CD14-positive monocyte (primary cell): ENCODE results near the gene SPATA32. TPM values are rescaled to one million over a fixed set of nuclear protein-coding genes. Genes with fewer than 3 reads are reported as not detected.

Experiments
- DNase-seq, 3 donors: peaks; one replicate each; pipeline ENCODE4 v3.0.0-alpha.2; 2011 to 2022
- H2AFZ ChIP-seq: 2 replicates; pipeline ENCODE4 v1.6.0; 2012; ENCODE audit warnings: mild to moderate bottlenecking, low read depth, low read length, inconsistent platforms; ENCODE audit not compliant: insufficient read depth, poor library complexity, severe bottlenecking
- H3K27ac ChIP-seq, 2 donors: 1 replicate in 1 of 2; 2 replicates in 1 of 2; pipeline ENCODE4 v1.5.1; 2012 to 2013; ENCODE audit warnings: low read length in 2 of 2, control low read depth in 1 of 2, inconsistent platforms in 1 of 2, low read depth in 1 of 2, mild to moderate bottlenecking in 1 of 2
- H3K27me3 ChIP-seq, 2 donors: one replicate each; pipeline versions ENCODE4 v1.6.0 to v1.6.1; 2011 to 2013; ENCODE audit warnings: low read length in 2 of 2; ENCODE audit not compliant: control insufficient read depth in 2 of 2, insufficient read depth in 2 of 2
- H3K36me3 ChIP-seq, 2 donors: replicated peaks in 1 of 2; 1 replicate in 1 of 2; 2 replicates in 1 of 2; pipeline versions ENCODE4 v1.5.1 to v1.6.1; 2012 to 2013; ENCODE audit warnings: low read length in 2 of 2, control low read depth in 1 of 2, inconsistent platforms in 1 of 2, mild to moderate bottlenecking in 1 of 2; ENCODE audit not compliant: insufficient read depth in 2 of 2, control insufficient read depth in 1 of 2
- H3K4me1 ChIP-seq, 2 donors: 1 replicate in 1 of 2; 2 replicates in 1 of 2; pipeline versions ENCODE4 v1.5.1 to v1.6.1; 2012 to 2013; ENCODE audit warnings: low read length in 2 of 2, control low read depth in 1 of 2, inconsistent platforms in 1 of 2, mild to moderate bottlenecking in 1 of 2, moderate library complexity in 1 of 2; ENCODE audit not compliant: insufficient read depth in 2 of 2, control insufficient read depth in 1 of 2
- H3K4me2 ChIP-seq: replicated peaks from 2 replicates; pipeline ENCODE3; 2012; ENCODE audit warnings: low read length, moderate library complexity, mild to moderate bottlenecking; ENCODE audit not compliant: poor library complexity, severe bottlenecking; ENCODE audit errors: extremely low read depth
- H3K4me3 ChIP-seq, 3 experiments: fragments of 200-600 bp in 1 of 3; sonication (generic) in 1 of 3; replicated peaks in 1 of 3; 1 replicate in 2 of 3; 2 replicates in 1 of 3; pipeline ENCODE4 v1.5.1; 2011 to 2013; ENCODE audit warnings: low read length in 3 of 3, mild to moderate bottlenecking in 3 of 3, control low read depth in 2 of 3, low read depth in 2 of 3, inconsistent platforms in 1 of 3, moderate library complexity in 1 of 3
- H3K79me2 ChIP-seq: 2 replicates; pipeline ENCODE4 v1.6.0; 2012; ENCODE audit warnings: mild to moderate bottlenecking, control low read depth, inconsistent platforms, low read length, moderate library complexity; ENCODE audit not compliant: insufficient read depth
- H3K9ac ChIP-seq: 2 replicates; pipeline ENCODE4 v1.6.0; 2017; ENCODE audit warnings: low read length, mild to moderate bottlenecking; ENCODE audit not compliant: insufficient read depth, poor library complexity, severe bottlenecking
- H3K9me3 ChIP-seq, 2 donors: replicated peaks in 1 of 2; 1 replicate in 1 of 2; 2 replicates in 1 of 2; pipeline versions ENCODE4 v1.5.1 to v1.6.1; 2012 to 2013; ENCODE audit warnings: low read length in 2 of 2, control low read depth in 1 of 2; ENCODE audit not compliant: control insufficient read depth in 1 of 2, insufficient read depth in 1 of 2
- H4K20me1 ChIP-seq: 2 replicates; pipeline ENCODE4 v1.6.0; 2012; ENCODE audit warnings: mild to moderate bottlenecking, low read length, control low read depth, moderate library complexity; ENCODE audit not compliant: insufficient read depth
- H3K27ac Mint-ChIP-seq, 7 donors: one replicate each; pipeline ENCODE4 v1.8.0; 2020; ENCODE audit warnings: mild to moderate bottlenecking in 7 of 7, mixed read lengths in 7 of 7, moderate library complexity in 6 of 7, inconsistent platforms in 2 of 7
- H3K27me3 Mint-ChIP-seq, 3 donors: one replicate each; pipeline ENCODE4 v1.8.0; 2021 to 2022; ENCODE audit warnings: low read depth in 3 of 3, mild to moderate bottlenecking in 3 of 3, mixed read lengths in 3 of 3, moderate library complexity in 3 of 3, inconsistent platforms in 1 of 3
- H3K36me3 Mint-ChIP-seq, 2 donors: one replicate each; pipeline ENCODE4 v1.8.0; 2020; ENCODE audit warnings: mixed read lengths in 2 of 2, inconsistent platforms in 1 of 2, mild to moderate bottlenecking in 1 of 2
- H3K4me1 Mint-ChIP-seq: one replicate; pipeline ENCODE4 v1.8.0; 2020; ENCODE audit warnings: mild to moderate bottlenecking, mixed read lengths
- H3K4me3 Mint-ChIP-seq, 2 donors: one replicate each; pipeline ENCODE4 v1.8.0; 2020; ENCODE audit warnings: mild to moderate bottlenecking in 2 of 2, mixed read lengths in 2 of 2, moderate library complexity in 1 of 2
- H3K9me3 Mint-ChIP-seq, 7 donors: one replicate each; pipeline ENCODE4 v1.8.0; 2020 to 2022; ENCODE audit warnings: mixed read lengths in 7 of 7, mild to moderate bottlenecking in 6 of 7, moderate library complexity in 6 of 7, inconsistent platforms in 2 of 7
- CTCF ChIP-seq: fragments of 200-600 bp; IDR thresholded peaks from one replicate; pipeline ENCODE4 v1.8.0; 2022; ENCODE audit warnings: antibody characterized with exemption, mild to moderate bottlenecking
- WGBS: methylation state at CpG from one replicate; pipeline ENCODE4 v1.1.5; 2013; ENCODE audit warnings: missing lambda C conversion rate; ENCODE audit not compliant: insufficient coverage; 5-methylcytosine and 5-hydroxymethylcytosine counted together
- intact Hi-C, 2 donors: fragments of 100-400 bp; cut with micrococcal nuclease; formaldehyde crosslinking; loops; one replicate each; pipeline versions ENCODE4 v1.15.0 to v1.15.1; 2023
- polyA plus RNA-seq, 3 donors: library from polyadenylated mRNA; depleted of rRNA in 1 of 3; unstranded in 2 of 3; stranded (reverse) in 1 of 3; fragments of 300-500 nt in 2 of 3; fragments of >200 nt in 1 of 3; fragmentation: Illumina TruSeq in 2 of 3; gene quantifications; 1 replicate in 2 of 3; 2 replicates in 1 of 3; pipeline ENCODE4 v1.2.3, GENCODE V29; 2012 to 2021

SPATA32 gene
- polyA plus RNA-seq, 3 donors = not detected

- Mint-ChIP-seq H3K9me3 (peaks cover 0 to 3% (median 0%) of the 10 kb centered on the region in 7 donors), H3K36me3 (peaks cover 27 to 32% of the 10 kb centered on the region in 2 donors), H3K27ac (peak overlapping the region; percentile 55 to 89 (median 77)), H3K4me1 (peaks cover 88% of the 10 kb centered on the region), H3K4me3 (no peak overlapping the region), H3K27me3 (peaks cover 0 to 2% (median 0%) of the 10 kb centered on the region in 3 donors)
- TF ChIP-seq CTCF = no peak
- no CpG with 5 or more reads among the region's 2 CpGs for WGBS
- H3K4me2 ChIP-seq = peak overlapping the region; percentile 36
- intact Hi-C loops = no loop called here
- no peak overlapping the region for H3K4me3 ChIP-seq
- H2AFZ ChIP-seq = no peak overlapping the region
- peaks cover 83 to 95% of the 10 kb centered on the region in 2 donors for H3K4me1 ChIP-seq
- no peaks in the 10 kb centered on the region for H3K36me3 ChIP-seq
- no peaks in the 10 kb centered on the region for H3K9me3 ChIP-seq
- DNase-seq = peak; percentile 48 to 68 (median 64)
- H3K79me2 ChIP-seq = peaks cover 86% of the 10 kb centered on the region
- H3K27me3 ChIP-seq = no peaks in the 10 kb centered on the region
- H4K20me1 ChIP-seq = peaks cover 35% of the 10 kb centered on the region
- H3K27ac ChIP-seq = peak overlapping the region; percentile 44 to 59
- no peak overlapping the region for H3K9ac ChIP-seq
Measured at GRCh38 chr17:45299361-45299760, 37.5 kb upstream of the SPATA32 start.

- Mint-ChIP-seq H3K4me1 (peaks cover 93% of the 10 kb centered on the region), H3K36me3 (peaks cover 23 to 37% of the 10 kb centered on the region in 2 donors), H3K27ac (peak overlapping the region; percentile 22 to 89 (median 77)), H3K4me3 (peak overlapping the region in 1 of 2 donors; percentile 2), H3K27me3 (peaks cover 0 to 2% (median 0%) of the 10 kb centered on the region in 3 donors), H3K9me3 (peaks cover 0 to 3% (median 0%) of the 10 kb centered on the region in 7 donors)
- Histone ChIP-seq H4K20me1 (peaks cover 37% of the 10 kb centered on the region), H3K9me3 (no peaks in the 10 kb centered on the region), H3K27me3 (no peaks in the 10 kb centered on the region), H3K4me1 (peaks cover 88 to 98% of the 10 kb centered on the region in 2 donors), H3K9ac (no peak overlapping the region), H2AFZ (no peak overlapping the region), H3K36me3 (no peaks in the 10 kb centered on the region), H3K4me3 (no peak overlapping the region), H3K79me2 (peaks cover 86% of the 10 kb centered on the region), H3K4me2 (peak overlapping the region; percentile 25), H3K27ac (peak overlapping the region; percentile 44 to 59)
- no peak for TF ChIP-seq CTCF
- intact Hi-C loops = no loop called here
- no peak for DNase-seq
- 90% methylated on average over 5 of the region's 8 CpGs for WGBS
Measured at GRCh38 chr17:45298546-45299285, 36.8 kb upstream of the SPATA32 start.
